GM21529 (cell line): ENCODE measurements around the gene CNTLN.
"Not testable (repeated sequence)": the region's sequence is repeated elsewhere in the genome, so short reads cannot be mapped to it uniquely, and the experiment has no call there.

ENCODE experiments used
- ATAC-seq: cut with Tn5 transposase; IDR thresholded peaks from one replicate; pipeline ENCODE4 v1.9.1; 2021; ENCODE audit not compliant: unreplicated experiment

The CNTLN gene

GRCh38 chr9:17397166-17397728, 262.4 kb downstream of the CNTLN start:
- ATAC-seq: not testable (repeated sequence)

- ATAC-seq: no peak
Observed at GRCh38 chr9:17398350-17398749, 263.5 kb downstream of the CNTLN start.

GRCh38 chr9:17401858-17402257, 267.0 kb downstream of the CNTLN start:
- no peak for ATAC-seq

GRCh38 chr9:17402309-17402708, 267.5 kb downstream of the CNTLN start:
- ATAC-seq: no peak

GRCh38 chr9:17403539-17403938, 268.7 kb downstream of the CNTLN start:
- no peak for ATAC-seq

- no peak for ATAC-seq
Observed at GRCh38 chr9:17414986-17415385, 280.1 kb downstream of the CNTLN start.

- no peak for ATAC-seq
Observed at GRCh38 chr9:17422994-17423680, 288.3 kb downstream of the CNTLN start.

- no peak for ATAC-seq
Observed at GRCh38 chr9:17423681-17424011, 288.8 kb downstream of the CNTLN start.

- ATAC-seq: no peak
Observed at GRCh38 chr9:17425384-17425783, 290.5 kb downstream of the CNTLN start.

- ATAC-seq: no peak
Observed at GRCh38 chr9:17433526-17433925, 298.7 kb downstream of the CNTLN start.

- ATAC-seq: no peak
Observed at GRCh38 chr9:17436854-17437253, 302.0 kb downstream of the CNTLN start.

GRCh38 chr9:17437813-17438212, 303.0 kb downstream of the CNTLN start:
- ATAC-seq: no peak

- not testable (repeated sequence) for ATAC-seq
Observed at GRCh38 chr9:17445126-17445525, 310.3 kb downstream of the CNTLN start.

GRCh38 chr9:17453751-17454150, 318.9 kb downstream of the CNTLN start:
- no peak for ATAC-seq

- peak; percentile 72 for ATAC-seq
Observed at GRCh38 chr9:17462869-17463464, 328.1 kb downstream of the CNTLN start.

- no peak for ATAC-seq
Observed at GRCh38 chr9:17470036-17470813, 335.4 kb downstream of the CNTLN start.

GRCh38 chr9:17472126-17472525, 337.3 kb downstream of the CNTLN start:
- ATAC-seq: no peak

- ATAC-seq: peak; percentile 56
Observed at GRCh38 chr9:17476401-17476800, 341.6 kb downstream of the CNTLN start.

GRCh38 chr9:17477816-17478215, 343.0 kb downstream of the CNTLN start:
- ATAC-seq: no peak

- ATAC-seq: no peak
Observed at GRCh38 chr9:17480966-17481365, 346.1 kb downstream of the CNTLN start.

GRCh38 chr9:17481565-17481964, 346.7 kb downstream of the CNTLN start:
- no peak for ATAC-seq

GRCh38 chr9:17484906-17485305, 350.1 kb downstream of the CNTLN start:
- ATAC-seq: no peak
